Measurements from ENCODE around the gene MYBPHL. TPM values are rescaled to one million over a fixed set of nuclear protein-coding genes. Genes with fewer than 3 reads are reported as not detected.
A peak's percentile ranks its signal among the peaks of the same experiment; 100 is the strongest.
"Not testable (repeated sequence)": the region's sequence is repeated elsewhere in the genome, so short reads cannot be mapped to it uniquely, and the experiment has no call there.

The MYBPHL gene
- polyA plus RNA-seq, 1 experiment: not detected

DNA sequence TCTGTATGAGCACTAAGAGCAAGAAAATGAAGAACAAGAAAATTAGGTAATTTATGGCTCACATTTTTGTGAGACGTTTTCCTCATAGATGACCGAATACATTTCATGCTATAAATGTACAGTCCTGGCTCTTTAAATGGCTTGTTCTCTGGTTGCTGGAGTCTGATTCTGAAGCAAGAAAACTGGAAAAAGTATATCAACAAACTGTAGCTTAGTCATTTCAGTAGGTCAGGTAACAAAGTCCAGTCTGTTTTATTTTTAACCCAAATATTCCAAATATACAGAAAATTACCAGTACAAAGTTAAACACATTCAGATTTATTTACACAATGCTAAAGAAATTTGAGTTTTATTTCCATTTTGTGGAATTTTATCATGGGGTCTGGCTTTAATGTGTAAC, 2.5 kb upstream of the MYBPHL start:
- POLR2A ChIA-PET: no interaction called here
- Histone ChIP-seq H3K27ac (ENCODE audit: low read depth, low read length) (peak overlapping the region; percentile 63), H3K4me3 (ENCODE audit: low read depth, low read length) (no peak overlapping the region), H3K27me3 (ENCODE audit: control insufficient read depth, insufficient read depth, low read length) (no peaks in the 10 kb centered on the region), H3K9me3 (ENCODE audit: control insufficient read depth, insufficient read depth, low read length) (no peaks in the 10 kb centered on the region)
- DNase-seq (ENCODE audit: low read depth, low spot score): peak; percentile 15
- TF ChIP-seq, protein P1, sequence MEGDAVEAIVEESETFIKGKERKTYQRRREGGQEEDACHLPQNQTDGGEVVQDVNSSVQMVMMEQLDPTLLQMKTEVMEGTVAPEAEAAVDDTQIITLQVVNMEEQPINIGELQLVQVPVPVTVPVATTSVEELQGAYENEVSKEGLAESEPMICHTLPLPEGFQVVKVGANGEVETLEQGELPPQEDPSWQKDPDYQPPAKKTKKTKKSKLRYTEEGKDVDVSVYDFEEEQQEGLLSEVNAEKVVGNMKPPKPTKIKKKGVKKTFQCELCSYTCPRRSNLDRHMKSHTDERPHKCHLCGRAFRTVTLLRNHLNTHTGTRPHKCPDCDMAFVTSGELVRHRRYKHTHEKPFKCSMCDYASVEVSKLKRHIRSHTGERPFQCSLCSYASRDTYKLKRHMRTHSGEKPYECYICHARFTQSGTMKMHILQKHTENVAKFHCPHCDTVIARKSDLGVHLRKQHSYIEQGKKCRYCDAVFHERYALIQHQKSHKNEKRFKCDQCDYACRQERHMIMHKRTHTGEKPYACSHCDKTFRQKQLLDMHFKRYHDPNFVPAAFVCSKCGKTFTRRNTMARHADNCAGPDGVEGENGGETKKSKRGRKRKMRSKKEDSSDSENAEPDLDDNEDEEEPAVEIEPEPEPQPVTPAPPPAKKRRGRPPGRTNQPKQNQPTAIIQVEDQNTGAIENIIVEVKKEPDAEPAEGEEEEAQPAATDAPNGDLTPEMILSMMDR (IDR thresholded peaks at IDR 0.05; ENCODE audit: low read depth, low read length): no peak
- CTCF ChIA-PET: no interaction called here

- Histone ChIP-seq H3K4me3 (ENCODE audit: low read depth, low read length) (no peak overlapping the region), H3K27me3 (ENCODE audit: control insufficient read depth, insufficient read depth, low read length) (no peaks in the 10 kb centered on the region), H3K9me3 (ENCODE audit: control insufficient read depth, insufficient read depth, low read length) (no peaks in the 10 kb centered on the region), H3K27ac (ENCODE audit: low read depth, low read length) (no peak overlapping the region)
- TF ChIP-seq, protein P1 (IDR thresholded peaks at IDR 0.05; ENCODE audit: low read depth, low read length): no peak
- CTCF ChIA-PET: no interaction called here
- POLR2A ChIA-PET: interaction anchor here (0.5 to 1.6 kb wide), 3 partner anchors 12 to 31 kb away, joined by 3 to 4 read pairs (median 3); partner anchors contain the start of gene PSRC1
- no peak for DNase-seq (ENCODE audit: low read depth, low spot score)
These were observed 637 bp upstream of the MYBPHL start for GRCh38 chr1:109307274-109308021.

DNA sequence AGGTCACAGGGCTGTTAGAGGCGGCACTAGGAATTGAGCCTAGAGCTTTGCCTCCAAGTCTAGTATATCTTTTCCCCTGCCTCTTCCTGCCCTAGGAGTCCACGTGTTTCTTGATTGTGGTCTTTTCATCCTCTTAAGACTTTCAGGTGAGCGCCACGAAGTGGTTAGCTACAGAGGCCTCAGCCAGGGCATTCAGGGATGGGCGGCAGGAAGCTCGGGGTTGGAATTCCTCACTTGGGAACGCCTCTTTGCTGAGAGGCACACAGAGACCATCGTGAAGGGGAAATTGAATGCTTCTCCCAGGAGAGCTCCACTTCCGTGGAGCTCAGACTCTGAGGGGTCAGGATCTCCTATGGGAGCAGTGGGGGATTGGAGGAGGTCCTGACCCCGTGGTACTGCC, 820 bp downstream of the MYBPHL start:
- DNase-seq (ENCODE audit: low read depth, low spot score); H3K27me3 ChIP-seq (ENCODE audit: control insufficient read depth, insufficient read depth, low read length); CTCF ChIA-PET; H3K9me3 ChIP-seq (ENCODE audit: control insufficient read depth, insufficient read depth, low read length); POLR2A ChIA-PET; H3K4me3 ChIP-seq (ENCODE audit: low read depth, low read length); H3K27ac ChIP-seq (ENCODE audit: low read depth, low read length): not testable (repeated sequence)

GRCh38 chr1:109304226-109304920, 2.4 kb downstream of the MYBPHL start:
- ChIA-PET CTCF (no interaction called here), POLR2A (interaction anchor here (1.5 kb wide), 1 partner anchor 21 kb away, joined by 5 read pairs; the partner anchor contains the start of gene PSRC1)
- Histone ChIP-seq H3K27me3 (ENCODE audit: control insufficient read depth, insufficient read depth, low read length) (no peaks in the 10 kb centered on the region), H3K27ac (ENCODE audit: low read depth, low read length) (no peak overlapping the region), H3K9me3 (ENCODE audit: control insufficient read depth, insufficient read depth, low read length) (no peaks in the 10 kb centered on the region), H3K4me3 (ENCODE audit: low read depth, low read length) (no peak overlapping the region)
- DNase-seq (ENCODE audit: low read depth, low spot score): no peak
- TF ChIP-seq, protein P1 (IDR thresholded peaks at IDR 0.05; ENCODE audit: low read depth, low read length): no peak

DNA sequence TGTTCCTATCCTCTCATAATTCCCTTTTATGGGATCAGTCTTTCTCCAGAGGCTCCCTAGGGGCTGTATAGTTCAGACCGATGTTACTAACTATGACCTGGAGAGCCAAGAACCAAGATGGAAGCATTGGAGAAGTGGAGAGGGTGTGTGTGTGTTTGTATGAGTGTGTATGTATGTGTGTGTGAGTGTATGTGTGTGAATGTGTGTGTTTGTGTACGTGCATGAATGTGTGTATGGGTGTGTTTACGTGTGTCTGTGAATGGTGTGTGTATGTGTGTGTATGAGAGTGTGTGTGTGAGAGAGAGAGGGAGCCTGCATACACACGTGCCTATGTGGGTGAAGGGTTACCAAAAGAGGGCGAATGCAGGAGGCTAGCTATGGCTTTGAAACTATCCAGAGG, 4.9 kb downstream of the MYBPHL start:
- H3K9me3 ChIP-seq (ENCODE audit: control insufficient read depth, insufficient read depth, low read length): no peaks in the 10 kb centered on the region; the same call in 1 of the 2 replicates
- DNase-seq (ENCODE audit: low read depth, low spot score): no peak
- no peaks in the 10 kb centered on the region for H3K27me3 ChIP-seq (ENCODE audit: control insufficient read depth, insufficient read depth, low read length)
- TF ChIP-seq, protein P1 (IDR thresholded peaks at IDR 0.05; ENCODE audit: low read depth, low read length): no peak
- POLR2A ChIA-PET: no interaction called here
- CTCF ChIA-PET: interaction anchor here (0.8 kb wide), 1 partner anchor 97 kb away, joined by 3 read pairs; no protein-coding TSS in a partner anchor
- no peak overlapping the region for H3K27ac ChIP-seq (ENCODE audit: low read depth, low read length)
- no peak overlapping the region for H3K4me3 ChIP-seq (ENCODE audit: low read depth, low read length)
